Thyroid gland (tissue), 4 donors: Measurements from ENCODE around the gene ZNF274. TPM values are rescaled to one million over a fixed set of nuclear protein-coding genes. Genes with fewer than 3 reads are reported as not detected.

Experiments
- DNase-seq, 2 donors: peaks; one replicate each; pipeline ENCODE4 v3.0.0-alpha.2; 2019
- H3K27ac ChIP-seq, 3 donors: fragments of 200-600 bp; sonication (generic); 1 replicate in 2 of 3; 2 replicates in 1 of 3; pipeline ENCODE4 v1.5.1; 2016 to 2019; ENCODE audit warnings: mild to moderate bottlenecking in 1 of 3, moderate library complexity in 1 of 3
- H3K27me3 ChIP-seq: fragments of 200-600 bp; sonication (generic); one replicate; pipeline ENCODE4 v1.5.1; 2019
- H3K36me3 ChIP-seq, 2 donors: fragments of 200-600 bp; sonication (generic); one replicate each; pipeline ENCODE4 v1.5.1; 2016 to 2019
- H3K4me1 ChIP-seq, 2 donors: fragments of 200-600 bp; sonication (generic); one replicate each; pipeline ENCODE4 v1.5.1; 2017 to 2019
- H3K4me3 ChIP-seq, 3 donors: fragments of 200-600 bp; sonication (generic); replicated peaks in 1 of 3; 1 replicate in 2 of 3; 2 replicates in 1 of 3; pipeline ENCODE4 v1.5.1; 2016; ENCODE audit warnings: mild to moderate bottlenecking in 1 of 3
- H3K9me3 ChIP-seq: fragments of 200-600 bp; sonication (generic); one replicate; pipeline ENCODE4 v1.5.1; 2017
- CTCF ChIP-seq, 6 experiments: fragments of 200-600 bp in 3 of 6; fragments of 450-650 bp in 3 of 6; sonication (generic) in 3 of 6; IDR thresholded peaks; one replicate each; pipeline ENCODE4 v1.5.1; 2016 to 2019; ENCODE audit warnings: antibody characterized with exemption in 6 of 6, mild to moderate bottlenecking in 2 of 6, inconsistent platforms in 1 of 6, moderate library complexity in 1 of 6
- POLR2A ChIP-seq, 2 donors: fragments of 450-650 bp; IDR thresholded peaks; one replicate each; pipeline ENCODE4 v1.6.1; 2017; ENCODE audit warnings: antibody characterized with exemption in 2 of 2, mild to moderate bottlenecking in 2 of 2, moderate library complexity in 1 of 2
- WGBS, 2 donors: methylation state at CpG; one replicate each; pipeline ENCODE4 v1.1.5; 2017; 5-methylcytosine and 5-hydroxymethylcytosine counted together
- intact Hi-C: fragments of 100-400 bp; cut with DNase I; formaldehyde crosslinking; loops from one replicate; pipeline ENCODE4 v1.15.1; 2023
- total RNA-seq, 4 donors: library from RNA; depleted of rRNA; stranded (reverse); fragments of >200 nt; gene quantifications; one replicate each; pipeline ENCODE4 v1.2.3, GENCODE V29; 2016

The ZNF274 gene
- total RNA-seq, 4 donors from 2014 or later: 43.0 to 75.3 (median 49.9) TPM

GRCh38 chr19:58227964-58228584 is 45.2 kb downstream of the ZNF274 start:
- Histone ChIP-seq H3K9me3 (no peaks in the 10 kb centered on the region), H3K4me1 (peaks cover 12 to 13% of the 10 kb centered on the region in 2 donors), H3K36me3 (peaks cover 19 to 20% of the 10 kb centered on the region in 2 donors), H3K27me3 (no peaks in the 10 kb centered on the region), H3K27ac (peak overlapping the region; percentile 37 to 85 (median 76)), H3K4me3 (peak overlapping the region; percentile 47 to 86 (median 72))
- WGBS, 2 donors: 5 to 11% methylated on average over 19 of the region's 23 CpGs
- intact Hi-C loops: loop anchor here (10.0 kb wide), 1 partner anchor 77 kb away; the partner anchor contains the start of gene ERVK3-1
- DNase-seq: peak; percentile 32 to 41
- TF ChIP-seq POLR2A (IDR thresholded peaks at IDR 0.05): no peak
- TF ChIP-seq CTCF (IDR thresholded peaks at IDR 0.05): no peak

DNA sequence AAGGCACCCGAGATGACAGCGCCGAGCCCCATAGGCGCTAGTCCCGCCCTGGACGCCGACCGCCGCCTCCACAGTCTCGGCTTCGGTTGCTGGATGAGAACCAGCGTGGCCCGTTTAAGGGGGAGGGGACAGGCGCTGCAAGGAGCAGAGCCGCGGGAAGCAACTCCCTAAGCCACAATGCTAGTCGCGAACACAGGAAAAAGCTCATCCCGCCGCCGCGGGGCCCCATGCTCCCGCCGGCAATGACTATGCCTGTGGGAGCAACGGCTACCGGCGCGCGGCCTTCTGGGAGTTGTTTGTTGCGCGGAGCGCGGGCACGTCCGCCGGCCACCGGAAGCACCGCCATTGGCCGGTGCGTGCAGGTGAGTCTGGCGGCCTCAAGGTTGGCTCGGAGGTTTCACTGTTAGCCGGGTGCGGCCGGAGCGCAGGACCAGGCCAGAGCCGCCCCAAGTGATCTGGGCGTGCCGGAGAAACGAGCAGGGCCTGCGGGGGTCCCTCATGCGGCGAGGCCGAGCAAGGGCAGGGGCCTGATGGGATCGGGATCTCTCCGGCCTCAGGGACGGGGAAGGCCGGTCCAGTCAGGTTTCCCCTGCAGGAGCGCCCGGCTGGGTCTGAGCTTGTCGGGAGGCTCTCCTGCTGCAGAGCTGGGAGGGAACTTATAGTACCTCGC is 45.9 kb downstream of the ZNF274 start, which contains the start of gene ZNF544:
TSS of gene ZNF544 (plus strand) at position 330 of the 670 bp plus-strand sequence. CDS start 15,110 bp downstream, outside the sequence.
- Histone ChIP-seq H3K4me1 (peaks cover 12 to 13% of the 10 kb centered on the region in 2 donors), H3K27ac (peak within 1 kb of the TSS; percentile 37 to 85 (median 76)), H3K27me3 (no peaks in the 10 kb centered on the region), H3K4me3 (peak within 1 kb of the TSS; percentile 47 to 86 (median 72)), H3K36me3 (peaks cover 20 to 21% of the 10 kb centered on the region in 2 donors), H3K9me3 (no peaks in the 10 kb centered on the region)
- intact Hi-C loops: loop anchor here (10.0 kb wide), 1 partner anchor 76 kb away; the partner anchor contains the start of gene ERVK3-1
- peak; percentile 79 to 83 for DNase-seq
- peak in 1 of 6 experiments; percentile 11 for TF ChIP-seq CTCF (IDR thresholded peaks at IDR 0.05)
- peak in 1 of 2 donors; percentile 73 for TF ChIP-seq POLR2A (IDR thresholded peaks at IDR 0.05)
- WGBS, 2 donors: 0% methylated on average over 7 to 29 of the region's 62 CpGs

DNA sequence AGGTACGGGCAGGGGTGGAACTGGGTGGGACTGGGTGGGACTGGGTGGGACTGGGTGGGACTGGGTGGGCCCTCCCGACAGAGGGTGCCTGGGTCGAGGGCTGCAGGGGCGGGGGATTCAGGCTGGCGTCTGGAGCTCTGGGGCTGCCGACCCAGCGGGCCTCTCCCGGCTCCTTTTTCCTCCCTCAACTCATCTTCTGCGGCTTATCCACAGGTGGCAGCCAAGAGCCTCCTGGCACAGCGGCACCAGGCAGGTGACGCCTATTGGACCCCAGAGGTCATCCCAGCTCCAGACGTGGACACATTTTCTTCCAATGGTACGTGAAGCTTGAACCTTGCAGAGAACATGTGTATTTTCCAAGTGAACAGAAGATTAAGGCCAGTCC is 46.4 kb downstream of the ZNF274 start:
- peaks cover 12 to 13% of the 10 kb centered on the region in 2 donors for H3K4me1 ChIP-seq
- TF ChIP-seq CTCF (IDR thresholded peaks at IDR 0.05): peak in 1 of 6 experiments; percentile 25
- TF ChIP-seq POLR2A (IDR thresholded peaks at IDR 0.05): no peak
- H3K9me3 ChIP-seq: no peaks in the 10 kb centered on the region
- no peaks in the 10 kb centered on the region for H3K27me3 ChIP-seq
- WGBS, 2 donors: 5 to 21% methylated on average over 11 to 12 of the region's 13 CpGs
- intact Hi-C loops: loop anchor here (10.0 kb wide), 1 partner anchor 76 kb away; the partner anchor contains the start of gene ERVK3-1
- peak overlapping the region in 2 of 3 donors; percentile 47 to 86 for H3K4me3 ChIP-seq
- peak; percentile 25 to 34 for DNase-seq
- H3K36me3 ChIP-seq: peaks cover 20 to 21% of the 10 kb centered on the region in 2 donors
- peak overlapping the region in 2 of 3 donors; percentile 76 to 85 for H3K27ac ChIP-seq

GRCh38 chr19:58237324-58237723 is 54.5 kb downstream of the ZNF274 start:
- intact Hi-C loops: no loop called here
- peaks cover 33 to 38% of the 10 kb centered on the region in 2 donors for H3K36me3 ChIP-seq
- H3K27me3 ChIP-seq: no peaks in the 10 kb centered on the region
- no peaks in the 10 kb centered on the region for H3K4me1 ChIP-seq
- no peak overlapping the region for H3K27ac ChIP-seq
- WGBS, 2 donors: 98 to 100% methylated on average over 10 of the region's 10 CpGs
- no peaks in the 10 kb centered on the region for H3K9me3 ChIP-seq
- DNase-seq: no peak
- no peak for TF ChIP-seq POLR2A (IDR thresholded peaks at IDR 0.05)
- no peak for TF ChIP-seq CTCF (IDR thresholded peaks at IDR 0.05)
- no peak overlapping the region for H3K4me3 ChIP-seq
